ENCODE measurements around the gene MEI4.
"Not testable (repeated sequence)": the region's sequence is repeated elsewhere in the genome, so short reads cannot be mapped to it uniquely, and the experiment has no call there.

MEI4 gene

GRCh38 chr6:77686931-77687330 lies 34.1 kb downstream of the MEI4 start:
- no peak for DNase-seq

- DNase-seq, result no peak
Observed at GRCh38 chr6:77688649-77689048, 35.8 kb downstream of the MEI4 start.

- not testable (repeated sequence) for DNase-seq
Observed at GRCh38 chr6:77700095-77700494, 47.3 kb downstream of the MEI4 start.

- no peak for DNase-seq
Observed at GRCh38 chr6:77707603-77708002, 54.8 kb downstream of the MEI4 start.

GRCh38 chr6:77715588-77715987 lies 62.7 kb downstream of the MEI4 start:
- no peak for DNase-seq

- no peak for DNase-seq
Observed at GRCh38 chr6:77716311-77716710, 63.5 kb downstream of the MEI4 start.

- DNase-seq, result not testable (repeated sequence)
Observed at GRCh38 chr6:77736010-77736409, 83.2 kb downstream of the MEI4 start.

GRCh38 chr6:77740380-77740779 lies 87.5 kb downstream of the MEI4 start:
- no peak for DNase-seq

- not testable (repeated sequence) for DNase-seq
Observed at GRCh38 chr6:77752156-77752555, 99.3 kb downstream of the MEI4 start.

GRCh38 chr6:77762386-77762785 lies 109.5 kb downstream of the MEI4 start:
- DNase-seq, result no peak

- DNase-seq, result no peak
Observed at GRCh38 chr6:77763124-77763523, 110.3 kb downstream of the MEI4 start.

GRCh38 chr6:77764364-77764763 lies 111.5 kb downstream of the MEI4 start:
- no peak for DNase-seq

GRCh38 chr6:77773157-77773822 lies 120.5 kb downstream of the MEI4 start:
- no peak for DNase-seq

GRCh38 chr6:77774457-77774856 lies 121.6 kb downstream of the MEI4 start:
- no peak for DNase-seq

- no peak for DNase-seq
Observed at GRCh38 chr6:77776441-77776840, 123.6 kb downstream of the MEI4 start.

- DNase-seq, result no peak
Observed at GRCh38 chr6:77778527-77778926, 125.7 kb downstream of the MEI4 start.

GRCh38 chr6:77786935-77787629 lies 134.2 kb downstream of the MEI4 start:
- no peak for DNase-seq

- DNase-seq, result no peak
Observed at GRCh38 chr6:77796824-77797809, 144.3 kb downstream of the MEI4 start.

- no peak for DNase-seq
Observed at GRCh38 chr6:77812304-77812703, 159.5 kb downstream of the MEI4 start.

GRCh38 chr6:77813090-77813489 lies 160.3 kb downstream of the MEI4 start:
- DNase-seq, result no peak

- no peak for DNase-seq
Observed at GRCh38 chr6:77814119-77814518, 161.3 kb downstream of the MEI4 start.

- no peak for DNase-seq
Observed at GRCh38 chr6:77815531-77815930, 162.7 kb downstream of the MEI4 start.

- DNase-seq, result no peak
Observed at GRCh38 chr6:77816766-77817270, 164.0 kb downstream of the MEI4 start.

All from CD4-positive, alpha-beta T cell treated with Interleukin-17A for 4 hours (primary cell).